ENCODE data around the gene ZNF69.

GRCh38 chr19:11872624-11873023 lies 15.0 kb upstream of the ZNF69 start:
- TF ChIP-seq CTCF (IDR thresholded peaks at IDR 0.05; ENCODE audit: poor library complexity), result no peak
- TF ChIP-seq EZH2 (IDR thresholded peaks at IDR 0.05; ENCODE audit: borderline replicate concordance), result no peak

Measured in hepatocyte (in vitro differentiated cells).